HG03342 (cell line): ENCODE results near the gene CELA1.
"Not testable (repeated sequence)": the region's sequence is repeated elsewhere in the genome, so short reads cannot be mapped to it uniquely, and the experiment has no call there.

Experiments used
- ATAC-seq: cut with Tn5 transposase; IDR thresholded peaks from one replicate; pipeline ENCODE4 v1.9.1; 2021; ENCODE audit warnings: mild to moderate bottlenecking, moderate library complexity; ENCODE audit not compliant: unreplicated experiment

The CELA1 gene

DNA sequence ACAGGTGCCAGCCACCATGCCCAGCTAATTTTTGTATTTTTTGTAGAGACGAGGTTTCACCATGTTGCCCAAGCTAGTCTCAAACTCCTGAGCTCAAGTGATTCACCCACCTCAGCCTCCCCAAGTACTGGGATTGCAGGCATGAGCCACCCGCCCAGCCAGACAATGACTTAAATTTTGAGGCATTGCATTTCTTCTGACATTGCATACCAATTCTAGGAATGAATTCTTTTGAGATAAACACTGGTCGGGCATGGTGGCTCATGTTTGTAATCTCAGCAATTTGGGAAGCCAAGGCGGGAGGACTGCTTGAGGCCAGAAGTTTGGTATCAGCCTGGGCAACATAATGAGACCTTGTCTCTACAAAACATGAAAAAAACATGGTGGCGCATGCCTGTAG lies 2.5 kb upstream of the CELA1 start:
- no peak for ATAC-seq

DNA sequence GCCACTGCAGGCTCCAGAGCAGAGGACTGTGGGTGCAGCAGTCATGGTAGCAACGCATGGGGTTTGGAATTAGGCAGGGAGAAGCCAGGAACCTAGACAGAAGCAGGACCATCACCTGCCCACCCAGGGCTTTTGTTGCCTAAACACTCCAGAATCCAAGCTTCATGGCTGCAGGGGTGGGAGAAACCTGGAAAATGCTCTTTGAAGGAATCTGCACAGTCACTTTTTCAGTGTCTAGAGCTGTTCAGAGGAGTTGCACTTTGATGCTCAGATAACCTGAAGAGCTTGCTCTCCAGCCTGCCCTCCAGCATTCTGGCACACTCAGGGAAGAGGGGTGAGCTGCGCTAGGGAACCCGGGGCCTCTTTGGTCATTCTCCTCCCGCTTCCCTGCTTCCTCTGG lies 1.6 kb upstream of the CELA1 start:
- no peak for ATAC-seq

DNA sequence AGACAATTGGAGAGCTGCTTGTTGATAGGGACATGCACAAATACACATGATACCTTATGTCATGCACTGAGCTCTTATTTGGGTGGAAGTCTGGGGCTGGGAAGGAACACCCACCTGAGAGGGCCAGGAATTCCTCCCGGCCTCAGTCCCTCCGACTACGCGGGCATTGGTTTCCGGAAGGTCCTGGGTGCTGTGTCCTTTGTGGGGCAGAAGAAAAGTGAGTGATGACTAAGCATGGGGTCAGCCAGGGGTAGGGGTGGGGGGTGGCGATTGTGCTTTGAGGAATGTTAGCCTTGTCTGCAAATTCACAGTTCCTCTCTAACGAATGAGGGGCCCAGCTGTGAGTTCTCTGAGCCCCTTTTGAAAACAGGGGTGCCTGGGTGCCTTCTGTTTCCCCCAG lies 798 bp downstream of the CELA1 start:
- ATAC-seq: no peak

DNA sequence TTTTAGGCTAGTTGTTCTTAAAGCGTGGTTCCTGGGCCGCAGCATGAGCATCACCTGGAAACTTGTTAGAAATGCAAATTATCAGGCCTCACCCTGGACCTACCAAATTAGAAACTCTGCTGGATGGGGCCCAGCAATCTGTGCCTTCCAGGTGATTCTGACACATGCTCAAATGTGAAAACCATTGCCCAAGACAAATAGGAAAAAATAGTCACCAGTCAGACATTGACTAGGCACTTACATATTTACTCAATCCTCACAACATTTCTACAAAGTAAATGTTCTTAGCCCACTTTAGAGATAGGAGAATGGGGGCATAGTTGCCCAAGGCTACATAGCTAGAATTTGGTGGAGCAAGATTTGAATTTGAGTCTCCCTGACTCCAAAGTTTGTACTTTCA lies 3.3 kb downstream of the CELA1 start:
- no peak for ATAC-seq

DNA sequence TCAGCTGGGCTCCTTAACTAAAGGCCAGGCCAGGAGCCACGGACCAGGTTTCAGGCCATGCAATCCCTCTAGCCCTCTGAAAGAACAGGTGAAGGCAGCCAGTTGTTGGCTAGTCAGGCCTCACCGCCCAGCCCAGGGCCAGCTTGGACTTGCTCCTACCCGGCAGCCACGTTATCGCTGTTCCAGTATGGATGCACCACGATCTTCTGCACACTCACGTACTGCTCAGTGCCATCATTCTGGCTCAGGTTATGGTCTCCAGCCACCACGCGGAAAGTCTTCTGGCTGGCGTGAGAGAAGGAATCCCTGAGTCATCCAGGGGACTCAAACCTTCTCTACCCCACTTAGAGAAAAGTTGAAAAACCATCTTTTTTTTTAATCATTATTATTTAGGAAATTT lies 4.1 kb downstream of the CELA1 start:
- ATAC-seq: no peak

DNA sequence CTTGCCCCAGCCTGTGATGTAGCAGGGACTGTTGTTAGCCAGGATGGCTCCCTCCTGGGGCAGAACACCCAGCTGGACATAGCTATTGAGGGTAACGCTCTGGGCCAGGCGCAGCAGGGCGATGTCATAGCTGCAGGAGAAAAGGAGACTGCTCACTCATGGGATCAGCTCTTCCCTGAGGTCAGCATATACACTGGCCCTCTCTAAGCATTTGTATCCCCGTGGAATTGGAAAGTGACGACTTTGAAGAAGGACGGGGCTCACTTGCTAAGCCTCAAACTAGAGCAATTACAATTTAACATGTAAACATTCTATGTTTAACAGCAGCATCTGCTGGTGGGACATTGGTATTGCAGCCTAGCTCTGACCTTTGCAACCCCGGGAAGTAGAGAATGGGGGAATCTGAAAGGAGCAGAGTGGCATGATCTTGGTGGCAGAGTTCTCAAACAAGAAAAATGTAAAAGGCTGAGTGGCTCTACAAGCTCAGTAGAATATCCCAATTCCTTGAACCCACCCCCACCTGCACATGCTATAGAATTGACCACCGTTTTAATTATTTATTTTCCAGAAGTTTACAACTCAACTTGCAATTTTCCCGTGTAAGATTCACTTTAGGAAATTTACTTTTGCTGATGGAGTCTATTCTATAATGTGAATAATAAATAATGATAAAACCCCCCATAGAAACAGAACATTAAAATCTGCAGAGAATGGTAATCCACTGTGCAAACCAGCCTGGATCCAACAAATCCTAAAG lies 5.0 kb downstream of the CELA1 start:
- no peak for ATAC-seq

DNA sequence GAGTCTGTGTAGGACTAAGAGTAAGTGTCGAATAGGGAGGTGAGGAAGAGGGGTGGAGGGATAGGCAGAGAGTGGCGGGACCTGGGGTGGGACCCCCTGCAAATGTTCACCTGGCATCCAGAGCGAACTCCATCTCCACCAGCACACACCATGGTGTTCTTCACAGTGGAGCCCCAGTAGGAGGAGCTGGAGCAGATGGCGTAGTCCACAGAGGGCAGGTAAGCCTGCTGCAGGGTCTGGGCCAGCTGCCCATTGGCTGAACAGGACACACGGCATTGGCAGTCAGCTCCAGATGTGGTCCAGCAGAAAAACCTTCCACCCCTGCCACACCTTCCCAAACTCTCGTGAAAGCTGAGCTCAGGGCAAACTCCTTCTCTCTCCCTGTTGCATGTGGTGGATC lies 6.7 kb downstream of the CELA1 start:
- ATAC-seq: no peak

DNA sequence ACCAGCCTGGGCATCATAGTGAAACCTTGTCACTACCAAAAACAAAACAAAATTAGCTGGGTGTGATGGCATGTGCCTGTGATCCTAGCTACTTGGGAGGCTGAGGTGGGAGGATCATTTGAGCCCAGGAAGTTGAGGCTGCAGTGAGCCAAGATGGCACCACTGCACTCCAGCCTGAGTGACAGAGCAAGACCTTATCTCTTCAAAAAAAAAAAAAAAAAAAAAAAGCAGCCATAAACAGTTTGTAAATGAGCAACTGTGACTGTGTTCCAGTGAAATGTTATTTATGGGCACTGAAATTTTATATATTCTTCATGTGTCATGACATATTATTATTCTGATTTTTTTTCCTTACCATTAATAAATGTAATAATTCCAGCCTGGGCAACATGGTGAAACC lies 9.1 kb downstream of the CELA1 start:
- ATAC-seq: not testable (repeated sequence)

DNA sequence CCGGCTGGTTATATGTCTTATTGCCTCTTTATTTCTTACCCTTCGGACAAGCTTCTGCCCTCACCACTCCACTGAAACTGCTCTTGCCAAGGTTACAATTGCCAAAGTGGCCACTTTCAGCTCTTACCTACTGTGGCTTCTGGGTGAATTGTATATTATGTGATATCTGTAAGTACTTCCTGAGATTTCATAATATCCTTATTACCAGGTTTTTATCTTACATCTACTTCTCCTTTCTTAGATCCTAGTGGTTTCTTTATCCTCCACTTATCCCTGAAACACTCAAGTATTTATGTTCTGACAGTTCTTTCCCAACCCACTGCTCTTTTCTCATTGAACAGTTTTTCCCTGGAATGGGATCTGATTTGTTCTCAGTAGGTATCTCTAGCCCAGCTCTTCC lies 10.5 kb downstream of the CELA1 start:
- ATAC-seq: no peak

DNA sequence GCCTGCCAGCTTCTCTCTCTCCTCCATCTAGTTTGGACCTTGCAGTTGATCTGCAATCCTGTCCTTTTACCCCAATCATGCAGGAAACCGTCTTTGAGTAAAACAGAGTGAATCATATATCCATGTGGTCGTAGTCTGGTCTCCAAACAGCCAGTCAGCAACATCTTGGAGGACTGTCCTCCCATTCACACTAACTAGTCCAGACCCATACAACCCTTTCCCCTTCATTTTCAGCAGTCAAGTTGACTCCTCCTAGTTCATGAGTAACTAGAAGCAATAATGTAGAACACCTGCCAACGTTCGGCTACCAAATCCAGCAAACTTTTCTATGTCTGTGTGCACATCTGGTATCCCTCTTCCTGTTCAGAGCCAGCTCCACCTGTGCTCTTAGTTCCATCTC lies 11.7 kb downstream of the CELA1 start:
- ATAC-seq: no peak

DNA sequence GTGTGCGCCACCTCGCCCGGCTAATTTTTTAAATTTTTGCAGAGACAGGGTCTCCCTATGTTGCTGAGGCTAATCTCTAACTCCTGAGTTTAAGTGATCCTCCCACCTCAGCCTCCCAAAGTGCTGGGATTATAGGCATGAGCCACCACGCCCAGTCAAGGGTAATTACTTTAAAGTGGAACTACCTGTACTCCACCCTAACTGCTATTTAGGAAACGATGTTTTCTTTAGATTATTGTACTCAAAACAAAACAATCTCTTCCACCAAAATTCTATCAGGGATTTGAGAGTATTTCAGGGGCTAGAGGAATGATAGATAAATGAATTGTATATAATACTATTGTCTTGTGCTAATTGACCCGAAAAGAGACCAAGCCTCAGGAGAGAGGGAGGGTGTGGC lies 12.9 kb downstream of the CELA1 start:
- ATAC-seq: no peak

DNA sequence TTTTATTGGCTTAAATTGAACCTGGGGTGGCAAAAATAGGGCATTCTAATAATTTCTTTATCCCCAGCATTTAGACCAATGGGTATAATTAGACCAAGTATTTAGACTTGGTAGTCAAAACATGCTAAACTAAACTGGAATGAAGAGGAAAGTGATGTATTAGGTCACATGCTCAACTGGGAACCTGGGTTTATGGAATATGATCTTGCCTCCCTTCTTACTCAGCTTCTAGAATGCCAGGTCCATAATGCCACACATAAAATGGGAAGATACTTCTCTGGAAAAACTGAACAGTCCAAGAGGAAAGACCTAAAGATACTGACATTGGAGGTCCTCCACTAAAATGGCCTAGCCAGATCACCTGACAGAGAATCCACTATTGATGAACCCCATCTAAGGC lies 16.3 kb downstream of the CELA1 start:
- no peak for ATAC-seq

DNA sequence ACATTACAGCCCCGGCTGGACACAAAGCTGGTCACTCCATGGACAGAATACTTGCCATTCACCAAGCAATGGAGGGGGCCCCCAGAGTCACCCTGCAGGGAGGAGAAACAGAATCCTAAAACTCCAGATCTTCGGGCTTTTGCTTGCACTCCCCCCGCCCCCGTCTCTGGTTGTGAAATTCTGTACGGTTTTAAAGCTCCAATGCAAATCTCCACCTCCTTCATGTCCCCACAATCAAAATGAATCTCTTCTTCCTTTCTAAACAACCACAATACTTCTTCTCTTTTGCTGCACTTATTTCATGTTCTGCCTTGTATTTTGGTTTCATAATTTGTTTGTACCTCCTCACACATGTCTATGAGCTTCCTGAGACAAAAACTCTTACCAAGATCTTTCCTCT lies 16.7 kb downstream of the CELA1 start:
- no peak for ATAC-seq

DNA sequence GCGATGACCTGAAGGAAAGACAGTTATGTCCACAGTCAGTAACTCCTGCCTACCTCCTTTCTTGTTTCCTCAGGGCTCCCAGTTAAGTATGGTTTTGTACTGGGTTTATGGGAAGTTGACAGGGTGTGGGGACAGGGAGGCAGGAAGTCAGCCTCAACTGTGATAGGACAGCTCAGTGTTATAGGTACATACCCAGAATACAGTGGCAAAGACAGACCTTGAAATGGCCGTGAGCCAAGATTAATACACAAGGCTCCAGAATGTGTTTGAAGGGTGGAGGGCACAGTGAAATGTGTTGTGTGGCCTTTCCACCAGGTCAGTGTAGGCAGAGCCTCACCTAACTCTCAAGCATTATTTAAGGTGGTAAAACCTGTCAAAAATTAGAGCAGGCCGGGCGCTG lies 17.9 kb downstream of the CELA1 start:
- no peak for ATAC-seq

DNA sequence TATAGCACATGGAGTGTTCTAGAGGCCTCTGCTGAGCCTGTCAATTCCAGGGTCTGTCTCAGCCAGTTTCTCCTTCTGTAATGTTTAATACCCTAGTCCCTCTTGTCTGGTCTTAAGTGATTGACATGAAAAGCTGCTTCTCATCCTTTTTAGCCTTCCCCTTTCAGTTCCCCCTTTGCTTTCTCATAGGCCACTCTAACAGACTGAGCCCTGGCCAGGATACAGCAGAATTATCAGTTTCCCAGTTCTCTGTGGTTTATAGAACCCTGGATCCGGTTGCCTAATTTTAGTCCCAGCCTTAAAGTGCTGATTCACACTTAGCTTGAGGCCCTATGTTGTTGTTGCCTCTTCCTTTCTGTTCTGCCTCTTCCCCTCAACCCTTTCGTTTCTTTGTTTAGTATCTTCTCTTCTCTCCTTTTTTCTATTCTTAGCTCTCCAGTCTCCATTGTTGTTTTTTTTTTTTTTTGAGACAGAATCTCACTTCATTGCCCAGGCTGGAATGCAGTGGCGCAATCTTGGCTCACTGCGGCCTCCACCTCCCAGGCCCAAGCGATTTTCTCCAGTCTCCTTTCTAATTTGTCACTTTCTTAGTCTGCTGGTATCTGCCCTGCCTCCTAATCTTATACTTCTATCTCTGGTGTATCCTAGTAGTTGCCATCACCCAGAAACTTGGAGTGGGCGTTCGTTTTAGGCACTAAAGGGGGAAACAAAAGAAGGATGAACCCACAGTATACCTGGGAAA lies 19.6 kb downstream of the CELA1 start:
- peak; percentile 50 for ATAC-seq

DNA sequence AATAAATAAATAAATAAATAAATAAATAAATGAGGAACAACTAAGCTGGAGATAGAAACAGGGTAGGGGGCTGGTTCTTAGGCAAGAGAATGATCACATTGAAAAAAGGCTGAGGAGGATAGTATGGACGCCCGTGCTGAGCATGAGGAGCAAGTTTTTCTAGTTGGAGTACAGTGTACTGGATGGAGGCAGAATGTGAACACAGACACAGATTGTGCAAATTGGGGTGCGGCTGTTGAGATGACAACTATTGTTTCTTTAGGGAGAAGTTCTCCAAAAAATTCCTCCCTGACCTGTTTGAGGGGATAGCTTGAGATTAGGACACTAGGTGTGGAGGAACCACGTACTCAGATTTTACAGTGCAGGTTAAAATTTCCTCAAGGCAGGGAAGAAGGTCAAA lies 21.5 kb downstream of the CELA1 start:
- no peak for ATAC-seq

DNA sequence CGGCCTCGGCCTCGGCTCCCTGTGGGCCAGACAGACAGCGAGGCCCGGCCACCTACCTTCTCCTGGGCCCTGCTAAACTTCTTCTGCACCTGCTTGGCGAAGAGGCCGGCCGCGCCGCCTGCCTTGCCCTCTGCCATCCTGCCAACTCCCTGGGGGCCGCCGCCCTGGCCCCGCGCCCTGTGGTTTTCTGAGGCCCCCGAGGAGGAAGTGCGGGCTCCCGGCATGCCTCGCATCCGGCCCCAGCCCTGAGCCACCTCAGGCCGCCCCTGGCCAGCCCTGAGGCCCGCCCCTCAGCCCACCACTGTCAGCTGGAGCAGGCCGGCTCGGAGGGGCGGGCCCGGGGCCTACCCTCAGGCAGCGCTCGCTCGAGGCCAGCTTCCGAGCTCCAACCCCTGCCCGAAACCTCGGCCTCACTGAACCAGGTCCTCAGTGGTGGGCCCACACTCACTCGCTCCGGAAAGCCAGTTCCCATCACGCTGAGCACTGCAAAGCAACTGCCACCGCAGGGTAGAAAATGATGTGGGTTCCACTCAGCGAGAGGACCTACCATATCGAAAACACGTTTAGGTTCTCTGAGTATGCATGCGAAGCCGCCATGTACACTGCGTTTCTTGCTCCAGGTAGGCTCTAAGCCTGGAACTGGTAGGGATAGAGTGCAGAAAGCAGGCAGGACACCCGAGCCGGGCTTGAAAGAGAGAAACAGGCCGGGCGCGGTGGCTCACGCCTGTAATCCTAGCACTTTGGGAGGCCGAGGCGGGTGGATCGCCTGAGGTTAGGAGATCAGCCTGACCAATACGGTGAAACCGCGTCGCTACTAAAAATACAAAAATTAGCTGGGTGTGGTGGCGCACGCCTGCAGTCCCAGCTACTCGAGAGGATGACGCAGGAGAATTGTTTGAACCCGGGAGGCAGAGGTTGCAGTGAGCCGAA lies 22.2 kb downstream of the CELA1 start, which contains the start of gene BIN2:
Gene BIN2, minus strand, starts transcription at position 209 of the 930 bp plus-strand sequence. Its CDS starts 72 bp downstream, at position 137.
- ATAC-seq: peak; percentile 51

DNA sequence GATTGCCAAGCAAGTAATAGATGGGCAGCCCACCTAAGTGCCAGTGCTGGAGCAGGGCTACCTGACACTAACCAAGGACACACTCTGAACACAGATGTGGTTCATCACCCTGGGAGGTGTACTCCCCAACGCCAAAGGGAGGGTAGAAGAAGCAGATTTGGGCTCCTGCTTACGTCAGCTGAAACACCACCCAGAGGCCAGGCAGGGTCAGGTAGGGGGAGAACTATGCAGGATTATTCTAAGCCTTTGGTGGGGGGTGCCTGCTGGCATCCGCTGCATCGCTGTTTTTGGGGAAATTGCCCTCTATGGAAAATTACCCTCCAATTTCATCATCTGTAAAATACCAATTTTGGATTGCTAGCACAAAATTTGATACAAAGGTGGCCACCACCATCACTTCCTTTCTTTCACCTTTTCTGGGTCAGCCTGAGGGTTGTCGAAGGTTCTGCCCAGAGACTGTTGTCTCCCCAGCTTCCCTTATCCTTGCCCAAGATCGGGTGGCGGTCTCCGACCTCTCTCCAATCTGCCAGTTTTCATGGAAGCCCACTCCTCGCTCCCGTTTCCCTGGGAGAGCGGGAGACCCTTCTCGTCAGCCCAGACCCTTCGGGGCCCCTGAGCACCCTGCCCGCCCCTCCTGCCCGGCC lies 23.0 kb downstream of the CELA1 start:
- ATAC-seq: no peak

DNA sequence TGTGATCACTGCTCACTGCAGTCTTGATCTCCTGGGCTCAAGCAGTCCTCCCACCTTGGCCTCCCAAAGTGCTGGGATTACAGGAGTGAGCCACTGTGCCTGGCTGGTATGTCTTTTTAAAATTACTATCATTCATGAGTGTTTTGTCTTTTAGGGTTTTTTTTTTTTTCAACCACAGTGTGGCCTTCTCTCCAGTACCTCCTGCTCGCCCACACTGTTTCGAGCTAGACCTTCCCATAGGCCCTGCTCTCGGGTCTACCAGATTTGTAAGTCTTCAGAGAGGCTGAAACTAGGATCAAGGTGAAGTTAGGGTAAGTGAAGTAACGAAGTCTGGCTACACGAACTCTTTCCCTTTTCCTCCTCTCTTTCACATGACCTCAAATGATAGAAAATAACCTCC lies 24.0 kb downstream of the CELA1 start:
- no peak for ATAC-seq

DNA sequence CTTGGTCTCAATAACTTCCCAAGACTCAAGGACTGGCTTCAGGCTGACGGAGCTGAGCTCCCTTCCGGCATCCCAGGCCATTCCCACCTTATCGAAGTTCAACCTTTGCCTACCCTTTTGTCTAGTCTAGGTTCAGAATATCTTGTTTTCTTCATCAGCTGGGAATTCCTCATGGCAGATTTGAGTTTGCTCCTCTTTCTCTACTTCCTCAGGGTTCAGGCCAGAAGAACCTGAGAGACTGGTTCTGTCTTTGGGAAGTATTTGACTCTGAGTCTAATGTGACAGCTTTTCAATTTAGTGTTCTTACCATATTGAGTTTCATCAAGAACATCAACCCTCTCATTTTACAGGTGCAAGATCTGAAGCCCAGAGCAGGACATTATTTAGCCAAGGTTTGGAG lies 24.6 kb downstream of the CELA1 start:
- no peak for ATAC-seq
